Renal pelvis (tissue), 12 donors: Measurements from ENCODE around the gene B4GALNT4. TPM values are rescaled to one million over a fixed set of nuclear protein-coding genes. Genes with fewer than 3 reads are reported as not detected.
"Not testable (repeated sequence)": the region's sequence is repeated elsewhere in the genome, so short reads cannot be mapped to it uniquely, and the experiment has no call there.

ENCODE experiments used
- DNase-seq: peaks from one replicate; pipeline ENCODE4 v3.0.0-alpha.2; 2013
- long read RNA-seq, 16 experiments: transcript quantifications; one replicate each; lab custom pipeline, GENCODE V29; 2026
- polyA plus RNA-seq, 3 donors: library from polyadenylated mRNA; unstranded; fragments of 120-200 nt; gene quantifications; one replicate each; pipeline ENCODE4 v1.2.1, GENCODE V29; 2013; ENCODE audit not compliant: insufficient read length in 3 of 3

The B4GALNT4 gene
- 10 to 100 TPM; 77.7 to 93.4 (median 87.2) TPM for polyA plus RNA-seq
- long read RNA-seq, donor 1, partial matches to known transcripts: 5 of 7 reads
- long read RNA-seq, donor 1, other reads (novel, unspliced or antisense): 0 of 7 reads
- long read RNA-seq, donor 2, transcript B4GALNT4-201 (20 exons, 3,444 nt): major isoform, 8 of 23 reads
- long read RNA-seq, donor 2, partial matches to known transcripts: 14 of 23 reads
- long read RNA-seq, donor 2, other reads (novel, unspliced or antisense): 0 of 23 reads
- long read RNA-seq, donor 3, partial matches to known transcripts: 0 of 3 reads
- long read RNA-seq, donor 3, other reads (novel, unspliced or antisense): 0 of 3 reads
- long read RNA-seq, donor 4, partial matches to known transcripts: 16 of 18 reads
- long read RNA-seq, donor 4, other reads (novel, unspliced or antisense): 0 of 18 reads
- long read RNA-seq, donor 5, partial matches to known transcripts: 0 of 4 reads
- long read RNA-seq, donor 5, other reads (novel, unspliced or antisense): 0 of 4 reads
- long read RNA-seq, donor 6, partial matches to known transcripts: 0 of 4 reads
- long read RNA-seq, donor 6, other reads (novel, unspliced or antisense): 0 of 4 reads
- long read RNA-seq, donor 7, partial matches to known transcripts: 23 of 28 reads
- long read RNA-seq, donor 7, other reads (novel, unspliced or antisense): 0 of 28 reads
- long read RNA-seq, donor 8, partial matches to known transcripts: 0 of 2 reads
- long read RNA-seq, donor 8, other reads (novel, unspliced or antisense): 0 of 2 reads
- long read RNA-seq, donor 9, partial matches to known transcripts: 7 of 12 reads
- long read RNA-seq, donor 9, other reads (novel, unspliced or antisense): 0 of 12 reads
- long read RNA-seq, donor 10, partial matches to known transcripts: 34 of 37 reads
- long read RNA-seq, donor 10, other reads (novel, unspliced or antisense): 0 of 37 reads
- long read RNA-seq, donor 11, partial matches to known transcripts: 0 of 2 reads
- long read RNA-seq, donor 11, other reads (novel, unspliced or antisense): 0 of 2 reads
- long read RNA-seq, donor 12, transcript B4GALNT4-201 (20 exons, 3,444 nt): major isoform, 11 of 32 reads
- long read RNA-seq, donor 12, partial matches to known transcripts: 20 of 32 reads
- long read RNA-seq, donor 12, other reads (novel, unspliced or antisense): 0 of 32 reads
- long read RNA-seq, donor 13, partial matches to known transcripts: 5 of 7 reads
- long read RNA-seq, donor 13, other reads (novel, unspliced or antisense): 0 of 7 reads
- long read RNA-seq, donor 14: 0 reads
- long read RNA-seq, donor 15, partial matches to known transcripts: 13 of 16 reads
- long read RNA-seq, donor 15, other reads (novel, unspliced or antisense): 0 of 16 reads
- long read RNA-seq, donor 16, partial matches to known transcripts: 27 of 30 reads
- long read RNA-seq, donor 16, other reads (novel, unspliced or antisense): 0 of 30 reads

DNA sequence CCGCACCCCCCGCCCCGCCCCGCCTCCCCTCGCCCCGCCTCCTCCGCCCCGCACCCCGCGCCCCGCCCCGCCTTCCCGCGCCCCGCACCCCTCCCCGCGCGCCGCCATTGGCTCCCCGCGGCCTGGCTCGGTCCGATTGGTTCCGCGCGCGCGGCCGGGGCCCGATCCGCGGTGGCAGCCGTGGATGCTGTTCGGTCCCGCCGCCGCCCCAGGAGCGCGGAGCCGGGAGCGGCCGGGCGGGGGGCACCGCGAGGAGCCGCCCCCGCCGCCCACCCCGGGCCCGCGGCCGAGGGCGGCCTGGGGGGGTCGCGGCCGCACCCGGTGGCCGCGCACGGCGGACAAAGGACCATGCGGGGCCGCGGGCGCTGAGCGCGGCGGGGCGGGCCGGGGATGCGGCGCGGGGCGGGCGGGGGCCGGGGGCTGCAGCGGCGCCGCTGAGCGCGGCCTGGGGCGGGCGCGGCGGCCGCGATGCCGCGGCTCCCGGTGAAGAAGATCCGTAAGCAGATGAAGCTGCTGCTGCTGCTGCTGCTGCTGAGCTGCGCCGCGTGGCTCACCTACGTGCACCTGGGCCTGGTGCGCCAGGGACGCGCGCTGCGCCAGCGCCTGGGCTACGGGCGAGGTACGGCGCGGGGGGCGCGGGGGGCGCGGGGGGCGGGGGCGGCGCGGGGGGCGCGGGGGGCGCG is at the start of gene B4GALNT4:
Gene B4GALNT4 (plus strand): TSS at position 164 of the 683 bp plus-strand sequence. CDS start 305 bp downstream, at position 469.
- DNase-seq: no peak

- DNase-seq: not testable (repeated sequence)
These were observed 49.4 kb upstream of the B4GALNT4 start for GRCh38 chr11:319888-320273.

GRCh38 chr11:324156-324555 is 45.1 kb upstream of the B4GALNT4 start:
- no peak for DNase-seq

- not testable (repeated sequence) for DNase-seq
These were observed 44.4 kb upstream of the B4GALNT4 start for GRCh38 chr11:324593-325517.

DNA sequence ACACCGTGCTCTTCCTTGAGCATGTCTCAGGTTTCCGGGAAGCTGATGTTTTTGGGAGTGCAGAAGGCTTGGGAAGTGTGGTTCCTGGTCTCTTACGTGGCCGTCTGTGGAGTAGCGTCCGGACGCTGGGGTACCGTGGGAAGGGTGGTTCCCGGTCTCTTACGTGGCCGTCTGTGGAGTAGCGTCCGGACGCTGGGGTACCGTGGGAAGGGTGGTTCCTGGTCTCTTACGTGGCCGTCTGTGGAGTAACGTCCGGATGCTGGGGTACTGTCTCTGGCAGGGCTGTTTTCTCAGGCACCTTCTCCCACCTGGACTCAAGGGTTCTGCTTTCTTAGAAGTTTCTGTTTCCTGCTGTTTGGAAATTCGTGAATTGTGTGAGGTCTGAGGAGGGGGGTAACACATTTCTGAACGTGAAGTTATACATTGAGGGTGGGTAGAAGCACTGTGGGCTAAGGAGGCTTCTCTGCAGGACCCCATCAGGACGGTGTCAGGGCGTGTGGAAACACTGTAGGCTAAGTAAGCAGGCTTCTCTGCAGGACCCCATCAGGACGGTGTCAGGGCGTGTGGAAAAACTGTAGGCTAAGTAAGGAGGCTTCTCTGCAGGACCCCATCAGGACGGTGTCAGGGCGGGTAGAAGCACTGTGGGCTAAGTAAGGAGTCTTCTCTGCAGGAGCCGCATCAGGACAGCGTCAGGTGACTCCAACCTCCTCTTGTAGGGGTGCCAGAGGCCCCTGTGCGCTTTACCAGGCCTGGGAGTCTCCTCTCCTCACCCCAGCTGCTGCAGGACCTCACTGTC is 43.3 kb upstream of the B4GALNT4 start:
- no peak for DNase-seq

DNA sequence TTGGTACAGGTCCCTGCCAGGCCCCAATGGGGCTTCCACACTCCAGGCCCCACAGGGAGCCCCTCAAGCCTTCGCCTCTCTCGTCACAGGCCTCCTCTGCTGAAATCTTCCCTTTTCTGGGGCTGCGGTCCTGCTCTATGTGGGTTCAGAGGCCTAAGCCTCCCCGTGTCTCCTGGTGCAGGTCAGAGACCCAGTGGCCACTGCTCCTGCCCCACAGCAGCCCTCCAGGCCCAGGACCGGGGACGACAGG is 42.8 kb upstream of the B4GALNT4 start:
- DNase-seq: no peak

DNA sequence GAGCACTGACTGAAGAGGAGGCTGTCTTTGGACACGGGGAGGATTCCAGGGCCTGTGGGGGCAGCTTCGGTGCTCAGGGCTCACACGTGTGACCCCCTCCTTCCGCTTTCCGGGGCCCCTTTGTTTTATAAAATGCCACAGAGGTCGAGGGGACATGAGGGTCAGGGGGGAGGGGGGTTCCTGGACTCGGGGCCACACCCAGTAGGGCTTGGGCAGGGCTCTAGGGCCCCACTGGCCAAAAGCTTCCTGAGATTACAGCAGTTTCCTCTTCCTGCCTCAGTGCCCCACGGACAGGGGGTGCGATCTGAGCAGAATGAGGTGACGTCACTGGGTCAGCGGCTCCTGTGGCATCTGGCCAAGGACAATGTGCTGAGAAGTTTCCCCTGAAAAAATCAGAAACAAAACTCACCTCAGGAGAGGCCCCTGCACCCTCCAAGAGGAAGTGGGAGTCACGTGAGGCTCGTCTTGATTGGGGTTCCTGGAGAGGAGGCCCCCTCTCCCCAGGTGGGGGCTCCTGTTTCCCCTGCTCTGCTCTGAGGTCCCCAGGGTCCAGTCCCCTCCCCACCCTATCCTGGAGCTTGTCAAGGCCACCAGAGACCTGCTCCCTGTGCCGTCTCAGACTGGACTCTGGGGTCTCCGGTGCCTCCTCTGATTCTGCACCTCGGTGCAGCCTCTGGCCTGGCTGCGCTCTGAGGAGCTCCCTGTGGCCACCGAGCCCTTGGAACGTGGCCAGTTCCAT is 42.3 kb upstream of the B4GALNT4 start:
- no peak for DNase-seq

- no peak for DNase-seq
These were observed 41.7 kb upstream of the B4GALNT4 start for GRCh38 chr11:327581-327923.

DNA sequence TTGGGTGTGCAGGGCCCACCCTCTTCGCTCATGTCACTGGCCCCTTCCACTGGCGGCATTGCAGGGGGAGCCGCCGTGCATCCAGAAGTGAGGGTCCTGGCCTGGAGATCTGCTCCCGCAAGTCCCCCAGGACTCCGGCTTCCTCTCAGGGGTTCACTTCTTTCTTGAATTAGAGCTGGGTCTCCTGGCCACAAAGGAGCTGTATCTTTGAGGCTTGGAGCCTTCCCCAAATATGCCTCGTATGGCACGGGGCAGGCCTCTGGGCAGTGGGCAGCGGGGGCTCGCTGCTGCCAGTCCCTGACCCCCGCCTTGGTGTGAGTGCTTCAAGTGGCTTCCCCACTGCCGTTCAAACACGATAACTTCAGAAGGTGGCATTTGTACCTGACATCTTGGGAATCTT is 41.3 kb upstream of the B4GALNT4 start:
- no peak for DNase-seq

DNA sequence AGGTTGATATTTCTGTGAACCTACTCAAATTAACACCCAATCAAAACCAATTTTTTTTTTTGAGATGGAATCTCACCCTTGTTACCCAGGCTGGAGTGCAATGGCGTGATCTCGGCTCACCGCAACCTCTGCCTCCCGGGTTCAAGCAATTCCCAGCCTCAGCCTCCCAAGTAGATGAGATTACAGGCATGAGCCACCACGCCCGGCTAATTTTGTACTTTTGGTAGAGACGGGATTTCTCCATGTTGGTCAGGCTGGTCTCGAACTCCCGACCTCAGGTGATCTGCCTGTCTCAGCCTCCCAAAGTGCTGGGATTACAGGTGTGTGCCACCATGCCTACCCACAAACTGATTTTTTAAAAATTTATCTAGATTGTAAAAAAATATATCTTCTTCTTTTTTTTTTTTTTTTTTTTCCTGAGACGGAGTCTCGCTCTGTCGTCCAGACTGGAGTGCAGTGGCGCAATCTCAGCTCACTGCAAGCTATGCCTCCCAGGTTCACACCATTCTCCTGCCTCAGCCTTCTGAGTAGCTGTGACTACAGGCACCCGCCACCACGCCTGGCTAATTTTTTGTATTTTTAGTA is 40.7 kb upstream of the B4GALNT4 start:
- DNase-seq: not testable (repeated sequence)

- DNase-seq: no peak
These were observed 39.4 kb upstream of the B4GALNT4 start for GRCh38 chr11:329886-330253.

DNA sequence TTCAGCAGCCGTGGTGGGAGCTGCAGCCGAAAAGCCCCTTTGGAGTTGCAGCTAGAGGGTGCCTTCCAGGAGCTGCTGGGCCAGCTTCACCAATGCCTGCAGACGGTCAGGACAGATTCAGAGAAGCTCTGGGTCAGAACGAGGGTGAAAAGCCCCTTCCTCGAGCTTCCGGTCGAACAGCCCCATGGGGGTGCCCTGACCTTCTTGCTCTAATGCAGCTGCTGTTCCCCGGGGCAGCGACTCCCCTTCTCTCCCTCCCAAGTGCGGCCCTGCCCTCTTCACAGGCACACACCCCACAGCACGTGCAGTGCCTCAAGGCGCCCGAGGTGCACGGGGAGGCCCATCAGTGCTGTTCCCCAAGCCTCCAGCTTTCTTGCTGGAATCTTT is 39.0 kb upstream of the B4GALNT4 start:
- no peak for DNase-seq

DNA sequence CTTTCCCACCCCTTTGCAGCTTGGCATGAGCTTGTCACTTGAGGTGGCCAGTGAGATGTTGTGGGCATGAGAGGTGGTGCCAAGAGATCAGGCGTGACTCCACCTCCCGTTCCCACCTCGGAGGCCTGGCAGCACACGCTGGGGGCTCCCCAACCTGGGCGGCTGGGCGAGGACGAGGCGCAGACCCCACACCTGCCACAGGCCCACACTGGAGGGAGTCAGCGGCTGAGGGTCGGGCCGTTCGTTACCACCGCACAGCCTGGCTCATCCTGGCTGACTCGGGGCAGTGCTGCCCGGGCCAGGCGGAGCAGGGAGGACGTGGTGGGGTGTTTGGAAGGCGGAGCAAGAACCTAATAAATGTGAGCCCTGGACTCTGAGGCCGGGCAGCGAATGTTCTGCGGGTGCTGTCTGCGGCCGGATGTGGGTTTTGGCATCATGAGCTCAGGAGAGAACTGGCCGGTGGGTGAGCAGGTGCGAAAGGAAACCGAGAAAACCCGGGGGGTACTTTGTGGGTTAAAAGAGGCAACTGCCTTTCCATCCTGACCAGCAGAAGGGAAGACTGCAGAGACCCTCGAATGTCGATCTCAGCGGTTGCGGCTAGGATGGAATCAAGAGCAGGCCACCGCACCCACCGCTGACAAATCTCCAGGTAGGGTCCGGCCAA is 38.5 kb upstream of the B4GALNT4 start:
- DNase-seq: no peak

DNA sequence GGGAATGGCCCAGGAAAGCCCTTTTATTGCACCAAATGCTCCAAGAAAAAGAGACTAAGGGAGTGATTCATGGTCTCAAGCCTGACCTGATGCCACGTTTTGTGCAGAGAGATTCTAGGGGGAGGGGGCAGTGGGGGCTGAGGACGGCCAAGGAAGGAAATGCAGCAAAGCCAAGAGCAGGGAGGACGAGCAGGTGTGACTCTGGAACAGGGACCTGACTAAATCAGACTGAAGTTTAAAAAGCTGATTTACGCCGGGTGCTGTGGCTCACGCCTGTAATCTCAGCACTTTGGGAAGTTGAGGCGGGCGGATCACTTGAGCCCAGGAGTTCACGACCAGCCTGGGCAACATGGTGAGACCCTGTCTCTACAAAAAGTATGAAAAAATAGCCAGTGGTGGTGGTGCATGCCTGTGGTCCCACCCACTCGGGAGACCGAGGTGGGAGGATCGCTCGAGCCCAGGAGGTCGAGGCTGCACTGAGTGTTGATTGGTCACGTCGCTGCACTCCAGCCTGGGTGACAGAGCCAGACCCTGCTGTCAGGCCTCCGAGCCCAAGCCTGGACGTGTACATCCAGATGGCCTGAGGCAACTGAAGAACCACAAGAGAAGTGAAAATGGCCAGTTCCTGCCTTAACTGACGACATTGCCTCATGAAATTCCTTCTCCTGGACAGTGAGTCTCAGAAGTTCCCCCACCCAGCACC is 37.8 kb upstream of the B4GALNT4 start:
- no peak for DNase-seq

GRCh38 chr11:332651-333480 is 36.4 kb upstream of the B4GALNT4 start:
- DNase-seq: no peak

DNA sequence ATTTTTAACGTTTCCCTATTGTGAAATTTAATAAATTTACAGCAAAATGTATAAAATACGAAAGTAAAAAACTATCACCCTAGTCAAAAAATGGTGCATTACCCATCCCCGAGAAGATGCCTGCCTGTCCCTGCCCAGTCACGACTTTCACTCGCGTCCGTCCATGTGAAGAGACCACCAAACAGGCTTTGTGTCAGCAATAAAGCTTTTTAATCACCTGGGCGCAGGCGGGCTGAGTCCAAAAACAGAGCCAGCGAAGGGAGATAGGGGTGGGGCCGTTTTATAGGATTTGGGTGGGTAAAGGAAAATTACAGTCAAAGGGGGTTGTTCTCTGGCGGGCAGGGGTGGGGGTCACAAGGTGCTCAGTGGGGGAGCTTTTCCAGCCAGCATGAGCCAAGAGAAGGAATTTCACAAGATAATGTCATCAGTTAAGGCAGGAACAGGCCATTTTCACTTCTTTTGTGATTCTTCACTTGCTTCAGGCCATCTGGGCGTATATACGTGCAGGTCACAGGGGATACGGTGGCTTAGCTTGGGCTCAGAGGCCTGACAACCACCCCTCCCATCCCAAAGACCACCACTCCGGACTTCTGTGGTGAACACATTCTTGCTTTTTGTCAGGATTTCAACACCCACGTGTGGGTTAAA is 35.6 kb upstream of the B4GALNT4 start:
- DNase-seq: not testable (repeated sequence)
